Tibial nerve (tissue), 4 donors: ENCODE measurements around the gene NPEPL1. TPM values are rescaled to one million over a fixed set of nuclear protein-coding genes. Genes with fewer than 3 reads are reported as not detected.

Experiments used
- DNase-seq, 2 donors: peaks; one replicate each; pipeline ENCODE4 v3.0.0-alpha.2; 2019; ENCODE audit warnings: low spot score in 2 of 2
- H3K27ac ChIP-seq, 4 donors: fragments of 200-600 bp; sonication (generic) in 3 of 4; one replicate each; pipeline ENCODE4 v1.5.1; 2017 to 2019; ENCODE audit warnings: mild to moderate bottlenecking in 1 of 4
- H3K27me3 ChIP-seq, 2 donors: fragments of 200-600 bp; sonication (generic) in 1 of 2; one replicate each; pipeline versions ENCODE4 v1.5.1 to v1.6.0; 2017 to 2019
- H3K36me3 ChIP-seq, 3 donors: fragments of 200-600 bp; sonication (generic); one replicate each; pipeline ENCODE4 v1.5.1; 2018 to 2019
- H3K4me1 ChIP-seq, 4 donors: fragments of 200-600 bp; sonication (generic) in 3 of 4; one replicate each; pipeline ENCODE4 v1.5.1; 2017 to 2019
- H3K4me3 ChIP-seq, 4 donors: fragments of 200-600 bp; sonication (generic) in 3 of 4; one replicate each; pipeline ENCODE4 v1.5.1; 2017 to 2019; ENCODE audit warnings: mild to moderate bottlenecking in 1 of 4, moderate library complexity in 1 of 4
- H3K9me3 ChIP-seq, 4 donors: fragments of 200-600 bp; sonication (generic) in 3 of 4; one replicate each; pipeline ENCODE4 v1.5.1; 2017 to 2019
- EP300 ChIP-seq, 2 donors: sonication (generic); formaldehyde crosslinking; IDR thresholded peaks; one replicate each; pipeline ENCODE4 v1.6.1; 2017; ENCODE audit warnings: antibody characterized with exemption in 2 of 2, mild to moderate bottlenecking in 1 of 2
- POLR2A ChIP-seq, 2 donors: fragments of 450-650 bp; IDR thresholded peaks; one replicate each; pipeline ENCODE4 v1.6.1; 2017; ENCODE audit warnings: antibody characterized with exemption in 2 of 2, mild to moderate bottlenecking in 2 of 2, moderate library complexity in 2 of 2
- WGBS, 2 donors: methylation state at CpG; one replicate each; pipeline ENCODE4 v1.1.5; 2018; 5-methylcytosine and 5-hydroxymethylcytosine counted together
- total RNA-seq, 4 donors: library from RNA; depleted of rRNA; stranded (reverse); fragments of >200 nt; gene quantifications; one replicate each; pipeline ENCODE4 v1.1.0, GENCODE V29; 2016
- TF ChIP-seq, protein P1 (sequence below), 5 experiments: fragments of 200-600 bp in 3 of 5; fragments of 450-650 bp in 2 of 5; sonication (generic) in 3 of 5; IDR thresholded peaks; one replicate each; pipeline ENCODE4 v1.5.1; 2016 to 2019; ENCODE audit warnings: antibody characterized with exemption in 5 of 5, mild to moderate bottlenecking in 3 of 5, moderate library complexity in 2 of 5

NPEPL1 gene
- total RNA-seq, 4 donors from 2014 or later = 57.6 to 123 (median 73.0) TPM

DNA sequence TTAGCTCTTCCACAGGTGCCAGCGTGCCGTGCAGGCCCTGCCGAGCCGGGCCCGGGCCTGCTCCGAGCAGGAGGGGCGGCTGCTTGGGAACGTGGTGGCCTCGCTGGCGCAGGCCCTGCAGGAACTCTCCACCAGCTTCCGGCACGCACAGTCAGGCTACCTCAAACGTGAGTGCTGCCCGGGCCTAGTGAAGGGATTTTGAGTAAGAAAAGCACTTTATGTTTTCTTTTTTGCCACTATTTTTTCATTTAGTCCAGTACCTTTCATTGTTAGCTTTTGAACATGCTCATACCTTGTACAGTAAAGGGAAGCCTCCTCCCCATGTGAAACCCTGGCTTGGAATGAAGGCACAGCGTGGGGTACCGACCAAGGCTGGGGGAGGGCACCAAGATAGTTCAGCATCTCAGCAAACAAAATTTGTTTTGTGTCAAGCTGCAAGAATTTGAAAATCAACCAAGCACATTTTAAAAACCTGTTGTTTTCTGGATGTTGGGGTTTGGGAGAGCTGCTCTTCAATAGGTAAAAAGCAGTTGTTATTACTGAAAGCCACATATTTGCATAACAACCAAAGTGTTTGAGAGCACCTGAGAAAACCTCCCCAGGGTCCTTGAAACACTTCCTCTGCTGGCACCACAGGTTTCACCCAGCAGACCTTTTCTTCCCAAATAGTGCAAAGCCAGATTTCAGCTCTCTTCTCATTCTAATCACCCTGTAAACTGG, 23.2 kb upstream of the NPEPL1 start:
- Histone ChIP-seq H3K4me3 (no peak overlapping the region), H3K27me3 (no peaks in the 10 kb centered on the region), H3K36me3 (peaks cover 0 to 72% (median 0%) of the 10 kb centered on the region in 3 donors), H3K27ac (no peak overlapping the region), H3K9me3 (no peaks in the 10 kb centered on the region), H3K4me1 (no peaks in the 10 kb centered on the region)
- 62 to 63% methylated on average over 16 of the region's 16 CpGs for WGBS, 2 donors
- no peak for DNase-seq
- TF ChIP-seq POLR2A (IDR thresholded peaks at IDR 0.05) (no peak), EP300 (IDR thresholded peaks at IDR 0.05) (no peak)
- TF ChIP-seq, protein P1, sequence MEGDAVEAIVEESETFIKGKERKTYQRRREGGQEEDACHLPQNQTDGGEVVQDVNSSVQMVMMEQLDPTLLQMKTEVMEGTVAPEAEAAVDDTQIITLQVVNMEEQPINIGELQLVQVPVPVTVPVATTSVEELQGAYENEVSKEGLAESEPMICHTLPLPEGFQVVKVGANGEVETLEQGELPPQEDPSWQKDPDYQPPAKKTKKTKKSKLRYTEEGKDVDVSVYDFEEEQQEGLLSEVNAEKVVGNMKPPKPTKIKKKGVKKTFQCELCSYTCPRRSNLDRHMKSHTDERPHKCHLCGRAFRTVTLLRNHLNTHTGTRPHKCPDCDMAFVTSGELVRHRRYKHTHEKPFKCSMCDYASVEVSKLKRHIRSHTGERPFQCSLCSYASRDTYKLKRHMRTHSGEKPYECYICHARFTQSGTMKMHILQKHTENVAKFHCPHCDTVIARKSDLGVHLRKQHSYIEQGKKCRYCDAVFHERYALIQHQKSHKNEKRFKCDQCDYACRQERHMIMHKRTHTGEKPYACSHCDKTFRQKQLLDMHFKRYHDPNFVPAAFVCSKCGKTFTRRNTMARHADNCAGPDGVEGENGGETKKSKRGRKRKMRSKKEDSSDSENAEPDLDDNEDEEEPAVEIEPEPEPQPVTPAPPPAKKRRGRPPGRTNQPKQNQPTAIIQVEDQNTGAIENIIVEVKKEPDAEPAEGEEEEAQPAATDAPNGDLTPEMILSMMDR (IDR thresholded peaks at IDR 0.05) = no peak

- no peaks in the 10 kb centered on the region for H3K9me3 ChIP-seq
- TF ChIP-seq EP300 (IDR thresholded peaks at IDR 0.05) (no peak), POLR2A (IDR thresholded peaks at IDR 0.05) (no peak)
- TF ChIP-seq, protein P1 (IDR thresholded peaks at IDR 0.05) = no peak
- 54 to 60% methylated on average over 1 of the region's 1 CpG for WGBS, 2 donors
- H3K4me3 ChIP-seq = no peak overlapping the region
- no peak for DNase-seq
- H3K36me3 ChIP-seq = peaks cover 0 to 76% (median 0%) of the 10 kb centered on the region in 3 donors
- H3K4me1 ChIP-seq = no peaks in the 10 kb centered on the region
- no peaks in the 10 kb centered on the region for H3K27me3 ChIP-seq
- no peak overlapping the region for H3K27ac ChIP-seq
These were observed 22.5 kb upstream of the NPEPL1 start for GRCh38 chr20:58670102-58670501.

DNA sequence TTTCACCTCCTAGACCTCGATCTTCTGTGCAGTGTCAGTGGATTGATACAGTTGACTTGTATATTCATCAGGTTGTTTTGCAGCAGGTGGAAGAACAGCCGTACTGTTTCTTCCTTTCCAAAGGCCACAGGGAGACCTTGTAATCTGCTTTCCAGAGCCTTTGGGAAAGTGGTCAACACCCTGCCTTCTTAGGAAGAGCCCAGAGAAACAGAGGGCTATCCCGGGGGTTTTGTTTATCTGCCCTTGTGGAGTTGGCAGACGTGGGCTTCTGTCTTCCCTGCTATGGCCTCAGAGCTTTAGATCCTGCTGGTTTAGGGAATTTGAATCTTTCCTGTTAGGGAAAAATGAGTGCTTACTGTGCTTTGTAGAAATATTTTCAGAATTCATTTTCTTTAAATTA, 21.9 kb upstream of the NPEPL1 start:
- Histone ChIP-seq H3K4me1 (no peaks in the 10 kb centered on the region), H3K27me3 (no peaks in the 10 kb centered on the region), H3K9me3 (no peaks in the 10 kb centered on the region), H3K4me3 (no peak overlapping the region), H3K36me3 (peaks cover 0 to 80% (median 0%) of the 10 kb centered on the region in 3 donors), H3K27ac (no peak overlapping the region)
- WGBS, 2 donors = 43 to 46% methylated on average over 4 of the region's 4 CpGs
- no peak for DNase-seq
- TF ChIP-seq, protein P1 (IDR thresholded peaks at IDR 0.05) = no peak

DNA sequence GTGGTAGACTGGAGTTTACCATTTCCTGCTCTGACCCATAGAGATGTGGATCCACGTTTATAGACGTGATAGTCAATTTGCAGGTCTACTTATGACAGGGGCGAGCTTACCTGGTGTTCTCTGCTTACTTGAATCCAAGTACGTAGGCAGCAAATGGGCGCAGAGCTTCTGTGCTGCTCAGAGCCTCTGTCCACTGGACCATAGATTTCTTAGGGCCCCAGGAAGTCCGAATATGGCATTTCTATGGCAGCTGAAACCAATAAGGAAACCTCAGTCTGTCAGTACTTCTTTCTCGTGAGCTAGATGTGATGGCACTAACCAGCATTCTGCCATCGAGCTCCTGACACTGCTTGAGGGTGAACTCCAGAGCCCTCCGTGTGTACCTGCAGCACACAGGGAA, 19.5 kb upstream of the NPEPL1 start:
- no peak overlapping the region for H3K27ac ChIP-seq
- no peak for DNase-seq
- no peaks in the 10 kb centered on the region for H3K9me3 ChIP-seq
- peaks cover 0 to 93% (median 0%) of the 10 kb centered on the region in 3 donors for H3K36me3 ChIP-seq
- no peak overlapping the region for H3K4me3 ChIP-seq
- H3K27me3 ChIP-seq = no peaks in the 10 kb centered on the region
- 89 to 90% methylated on average over 9 of the region's 9 CpGs for WGBS, 2 donors
- no peak for TF ChIP-seq POLR2A (IDR thresholded peaks at IDR 0.05)
- TF ChIP-seq, protein P1 (IDR thresholded peaks at IDR 0.05) = no peak
- no peak for TF ChIP-seq EP300 (IDR thresholded peaks at IDR 0.05)
- no peaks in the 10 kb centered on the region for H3K4me1 ChIP-seq

GRCh38 chr20:58675146-58675584, 17.4 kb upstream of the NPEPL1 start:
- TF ChIP-seq EP300 (IDR thresholded peaks at IDR 0.05) (no peak), POLR2A (IDR thresholded peaks at IDR 0.05) (no peak)
- TF ChIP-seq, protein P1 (IDR thresholded peaks at IDR 0.05) = no peak
- Histone ChIP-seq H3K36me3 (peaks cover 0 to 94% (median 0%) of the 10 kb centered on the region in 3 donors), H3K4me1 (no peaks in the 10 kb centered on the region), H3K9me3 (no peaks in the 10 kb centered on the region), H3K27ac (no peak overlapping the region), H3K27me3 (no peaks in the 10 kb centered on the region), H3K4me3 (no peak overlapping the region)
- DNase-seq = no peak
- WGBS, 2 donors = 88 to 93% methylated on average over 16 to 18 of the region's 18 CpGs
